Smooth muscle cell of the coronary artery (primary cell): ENCODE measurements around the gene C1orf174. TPM values are rescaled to one million over a fixed set of nuclear protein-coding genes. Genes with fewer than 3 reads are reported as not detected.

ENCODE experiments used
- total RNA-seq: library from RNA; depleted of rRNA; stranded (reverse); fragments of >200 nt; gene quantifications from 2 replicates; pipeline ENCODE4 v1.2.3, GENCODE V29; 2014; ENCODE audit warnings: low replicate concordance

C1orf174 gene
- total RNA-seq, result 32.2 and 39.8 TPM in 2 replicates

GRCh38 chr1:3900150-3900968 lies at the start of gene C1orf174:
Gene C1orf174, minus strand, starts transcription at chr1:3900272. Its CDS starts 86 bp downstream, at chr1:3900186.

GRCh38 chr1:3856923-3857790 lies 42.9 kb downstream of the C1orf174 start, which contains the start of the genes CEP104 and DFFB:
Gene CEP104, minus strand, starts transcription at chr1:3857211. Its CDS starts 4,804 bp downstream, at chr1:3852407.
Gene DFFB, plus strand, starts transcription at chr1:3857476. Its CDS starts 128 bp downstream, at chr1:3857604.

Other genes with a start within 250 kb of the C1orf174 start
- gene TP73, start 247.8 kb downstream of the C1orf174 start, total RNA-seq, result not detected in 2 replicates
- gene CCDC27, start 147.8 kb downstream of the C1orf174 start, total RNA-seq, result not detected in 2 replicates
- gene SMIM1, start 127.5 kb downstream of the C1orf174 start, total RNA-seq, result 0.70 and 1.4 TPM in 2 replicates
- gene LRRC47, start 103.8 kb downstream of the C1orf174 start, total RNA-seq, result 18.5 and 24.1 TPM in 2 replicates
- 11.5 and 12.0 TPM in 2 replicates for gene CEP104, start 43.1 kb downstream of the C1orf174 start, total RNA-seq
- 4.1 and 6.8 TPM in 2 replicates for gene DFFB, start 42.8 kb downstream of the C1orf174 start, total RNA-seq